HG03097 (cell line): ENCODE measurements around the gene ZSWIM1.
A peak's percentile ranks its signal among the peaks of the same experiment; 100 is the strongest.

Experiments used
- ATAC-seq: cut with Tn5 transposase; IDR thresholded peaks from one replicate; pipeline ENCODE4 v1.9.1; 2021; ENCODE audit not compliant: unreplicated experiment, low FRiP score

ZSWIM1 gene

DNA sequence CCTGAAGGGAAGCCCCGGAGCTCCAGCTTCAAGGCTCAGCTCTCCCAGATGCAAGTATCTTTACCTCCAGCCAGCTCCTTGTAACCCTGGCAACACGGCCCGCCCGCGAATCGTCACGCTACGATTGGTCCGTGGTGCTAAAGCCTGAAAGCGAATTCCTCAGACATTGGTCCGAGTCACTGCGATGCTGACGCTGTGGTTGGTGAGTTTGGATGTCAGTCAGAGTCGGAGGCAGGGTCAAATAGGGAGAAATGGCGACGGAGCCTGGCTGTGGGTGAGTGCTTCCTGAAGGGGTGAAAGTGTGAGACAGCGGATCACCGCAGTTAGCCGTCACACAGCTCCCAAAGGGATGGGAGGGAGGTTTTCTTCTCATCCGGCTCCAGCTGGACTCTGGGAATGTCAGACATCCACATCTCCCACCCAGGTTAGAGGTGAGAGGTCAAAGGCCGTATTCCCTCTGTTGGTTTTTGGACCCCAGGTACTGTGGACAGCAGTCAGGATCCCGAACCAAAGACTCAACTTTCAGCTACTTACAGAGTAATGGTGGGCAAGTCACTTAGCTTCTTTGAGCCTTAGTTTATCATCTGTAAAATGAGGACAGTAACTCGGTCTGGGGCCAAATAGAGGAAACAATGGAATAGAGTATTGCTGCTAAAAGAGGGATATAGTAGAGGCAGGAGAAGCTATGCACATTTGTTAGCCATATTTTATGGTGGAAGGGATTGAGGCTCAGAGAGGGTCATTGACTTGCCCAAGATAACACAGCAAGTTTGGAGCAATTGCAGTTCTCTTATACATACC lies at the start of gene ZSWIM1:
ZSWIM1 (plus strand) TSS at position 240 of the 801 bp plus-strand sequence. CDS start 1,366 bp downstream, outside the sequence.
- ATAC-seq: peak; percentile 93

GRCh38 chr20:45832619-45833018 lies 48.4 kb upstream of the ZSWIM1 start:
- no peak for ATAC-seq

GRCh38 chr20:45833030-45833882 lies 47.8 kb upstream of the ZSWIM1 start, which contains the start of gene SNX21:
TSS of gene SNX21 (plus strand) at chr20:45833799. CDS start at chr20:45833920, 121 bp downstream.
- ATAC-seq: no peak

GRCh38 chr20:45833883-45834796 lies 46.9 kb upstream of the ZSWIM1 start:
- ATAC-seq: no peak

DNA sequence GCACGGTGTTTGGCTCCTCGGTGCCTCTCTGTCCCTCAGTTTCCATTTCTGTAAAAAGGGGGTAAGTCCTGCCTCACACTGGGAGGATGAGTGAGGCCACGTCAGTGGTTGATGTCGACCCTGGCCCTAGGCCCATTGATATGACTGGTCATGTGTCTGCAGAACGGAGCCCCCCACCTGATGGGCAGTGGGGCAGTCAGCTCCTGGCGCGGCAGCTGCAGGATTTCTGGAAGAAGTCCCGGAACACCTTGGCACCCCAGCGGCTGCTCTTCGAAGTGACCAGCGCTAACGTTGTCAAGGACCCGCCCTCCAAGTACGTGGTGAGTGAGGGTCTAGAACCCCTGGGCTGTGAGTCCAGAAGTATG lies 46.2 kb upstream of the ZSWIM1 start:
- ATAC-seq: no peak

DNA sequence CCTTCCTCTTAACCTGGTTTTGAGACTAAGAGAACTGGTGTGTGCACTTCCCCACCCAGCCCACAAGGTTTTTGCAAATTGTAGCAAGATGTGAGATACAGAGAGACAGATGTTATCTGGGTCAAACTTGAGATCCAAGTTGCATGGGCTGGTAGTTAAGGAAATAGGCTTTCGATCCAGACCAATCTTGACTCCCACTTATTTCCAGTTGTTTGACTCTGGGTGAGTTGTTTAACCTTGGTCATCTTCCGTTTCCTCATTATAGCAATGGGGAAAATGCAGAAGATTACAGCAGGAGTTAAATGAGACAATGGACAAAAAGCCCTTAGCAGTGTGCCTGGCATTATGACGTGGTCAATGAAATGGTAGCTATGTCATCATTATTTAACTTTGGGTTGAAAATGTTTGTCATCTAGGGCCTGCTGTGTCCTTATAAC lies 45.7 kb upstream of the ZSWIM1 start:
- ATAC-seq: no peak

- ATAC-seq: no peak
These were observed 45.2 kb upstream of the ZSWIM1 start for GRCh38 chr20:45835825-45836224.

- no peak for ATAC-seq
These were observed 44.2 kb upstream of the ZSWIM1 start for GRCh38 chr20:45836841-45837240.

DNA sequence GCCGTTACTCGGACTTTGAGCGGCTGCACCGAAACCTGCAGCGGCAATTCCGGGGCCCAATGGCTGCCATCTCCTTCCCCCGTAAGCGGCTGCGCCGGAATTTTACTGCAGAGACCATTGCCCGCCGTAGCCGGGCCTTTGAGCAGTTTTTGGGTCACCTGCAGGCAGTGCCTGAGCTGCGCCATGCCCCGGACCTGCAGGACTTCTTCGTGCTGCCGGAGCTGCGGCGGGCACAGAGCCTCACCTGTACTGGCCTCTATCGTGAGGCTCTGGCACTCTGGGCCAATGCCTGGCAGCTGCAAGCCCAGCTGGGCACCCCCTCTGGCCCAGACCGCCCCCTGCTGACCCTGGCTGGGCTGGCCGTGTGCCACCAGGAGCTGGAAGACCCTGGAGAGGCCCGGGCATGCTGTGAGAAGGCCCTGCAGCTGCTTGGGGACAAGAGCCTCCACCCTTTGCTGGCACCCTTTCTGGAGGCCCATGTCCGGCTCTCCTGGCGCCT lies 40.3 kb upstream of the ZSWIM1 start:
- no peak for ATAC-seq

DNA sequence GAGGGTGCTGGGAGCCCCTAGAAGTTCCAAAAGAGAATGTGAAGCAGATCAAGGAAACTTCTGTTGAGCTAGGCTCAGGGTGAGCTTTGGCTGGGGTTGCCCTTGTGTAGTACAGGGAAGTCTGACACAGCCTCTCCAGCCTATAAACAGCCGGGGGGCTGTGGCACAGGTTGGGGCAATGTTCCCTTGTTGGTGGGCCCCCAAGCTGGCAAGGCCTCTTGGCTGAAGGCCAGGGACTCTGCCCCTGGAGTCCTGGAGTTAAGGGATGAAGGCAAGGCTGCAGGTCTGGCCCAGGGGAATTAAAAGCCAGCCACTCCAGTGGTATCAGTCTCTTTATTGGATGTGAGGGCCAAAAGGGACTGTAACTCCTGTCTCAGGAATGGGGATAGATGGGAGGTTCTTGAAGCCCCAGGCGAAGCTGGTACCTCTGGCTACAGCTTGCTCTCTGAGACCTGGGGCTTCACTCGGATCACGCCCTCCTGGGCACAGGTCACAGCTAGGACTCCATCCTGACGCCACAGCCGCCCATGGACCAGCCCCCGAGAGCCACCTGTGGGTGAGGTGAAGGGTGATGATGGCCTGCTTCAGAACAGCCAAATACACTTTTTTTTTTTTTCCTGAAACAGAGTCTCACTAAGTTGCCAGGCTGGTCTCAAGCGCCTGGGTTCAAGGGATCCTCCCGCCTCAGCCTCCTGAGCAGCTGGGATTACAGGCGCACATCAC lies 39.5 kb upstream of the ZSWIM1 start:
- no peak for ATAC-seq

GRCh38 chr20:45842169-45842812 lies 38.7 kb upstream of the ZSWIM1 start:
- ATAC-seq: no peak

DNA sequence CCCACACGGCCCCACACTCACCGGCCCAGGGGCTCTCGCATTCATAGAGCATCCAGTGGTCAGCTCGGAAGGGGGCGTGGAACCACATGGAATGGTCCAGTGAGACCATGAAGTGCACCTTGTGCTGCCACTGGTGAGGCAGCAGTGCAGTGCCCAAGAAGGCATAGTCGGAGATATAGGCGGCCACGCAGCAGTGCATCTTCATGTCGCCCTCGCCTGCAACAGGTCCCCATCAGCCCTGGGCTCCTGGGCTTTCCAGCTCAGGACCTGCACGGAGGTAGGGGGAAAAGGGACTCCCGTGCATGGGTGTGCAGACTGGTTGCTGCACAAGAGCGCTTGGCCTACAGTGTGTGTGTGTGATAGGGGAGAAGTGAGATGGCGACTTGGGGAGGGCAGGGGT lies 37.5 kb upstream of the ZSWIM1 start:
- ATAC-seq: no peak

GRCh38 chr20:45845452-45845851 lies 35.6 kb upstream of the ZSWIM1 start:
- ATAC-seq: no peak

DNA sequence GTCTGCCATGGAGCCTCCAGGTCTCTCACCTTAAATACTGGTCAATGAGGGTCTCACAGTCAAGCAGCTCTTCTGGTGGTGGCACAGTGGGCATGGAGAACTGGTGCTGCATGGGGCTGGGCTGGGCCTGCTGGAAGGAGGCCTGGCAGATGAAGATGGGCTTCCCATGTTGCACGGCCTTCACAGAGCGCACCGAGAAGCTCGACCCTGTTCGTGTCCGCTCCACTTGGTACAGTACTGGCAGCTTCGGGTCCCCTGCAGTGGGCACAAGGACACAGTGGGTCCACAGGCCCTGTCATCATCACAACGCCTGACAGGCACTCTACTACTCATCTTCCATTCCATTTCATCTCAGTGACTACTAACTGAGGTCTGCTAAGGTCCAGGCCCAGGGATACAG lies 32.6 kb upstream of the ZSWIM1 start:
- no peak for ATAC-seq

DNA sequence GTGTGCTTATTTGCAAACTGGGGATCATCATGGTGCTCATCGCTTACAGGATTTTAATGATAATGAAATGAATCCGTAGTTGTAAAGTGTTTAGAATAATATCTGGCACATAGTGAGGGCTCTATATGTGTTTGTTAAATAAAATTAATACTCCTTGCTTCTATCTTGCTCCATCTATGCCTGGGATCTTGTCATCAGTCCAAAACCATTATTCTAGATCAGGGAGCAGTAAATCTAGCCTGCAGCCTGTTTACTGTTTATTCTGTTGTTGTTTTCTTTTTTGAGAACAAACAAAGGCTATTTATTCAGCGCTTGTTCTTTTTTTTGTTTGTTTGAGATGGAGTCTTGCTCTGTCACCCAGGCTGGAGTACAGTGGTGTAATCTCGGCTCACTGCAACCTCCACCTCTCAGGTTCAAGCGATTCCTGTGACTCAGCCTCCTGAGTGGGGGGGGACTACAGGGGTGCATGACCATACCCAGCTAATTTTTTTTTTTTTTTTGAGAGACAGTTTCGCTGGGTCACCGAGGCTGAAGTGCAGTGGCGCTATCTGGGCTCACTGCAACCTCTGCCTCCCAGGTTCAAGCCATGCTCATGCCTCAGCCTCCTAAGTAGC lies 32.0 kb upstream of the ZSWIM1 start:
- no peak for ATAC-seq

GRCh38 chr20:45850238-45850637 lies 30.8 kb upstream of the ZSWIM1 start:
- ATAC-seq: no peak

DNA sequence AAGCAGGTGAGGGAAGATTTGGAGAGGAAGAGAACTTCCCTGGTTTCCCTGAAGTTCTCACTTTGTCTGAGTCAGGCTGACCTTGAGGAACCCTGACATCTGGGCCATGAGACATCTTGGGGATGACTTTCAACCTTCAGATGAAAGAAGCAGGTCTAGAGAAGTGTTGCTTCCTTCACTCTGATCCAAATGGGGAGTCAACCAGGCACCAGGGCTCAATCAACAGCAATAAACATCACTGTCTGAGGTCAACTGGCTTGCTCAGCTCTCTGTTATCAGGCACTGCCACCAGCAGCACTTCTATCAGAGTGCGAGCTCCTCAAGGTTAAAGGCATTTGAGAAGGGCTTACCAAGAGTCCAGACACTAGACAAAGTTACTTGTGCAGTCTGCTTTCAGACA lies 30.1 kb upstream of the ZSWIM1 start:
- ATAC-seq: no peak

DNA sequence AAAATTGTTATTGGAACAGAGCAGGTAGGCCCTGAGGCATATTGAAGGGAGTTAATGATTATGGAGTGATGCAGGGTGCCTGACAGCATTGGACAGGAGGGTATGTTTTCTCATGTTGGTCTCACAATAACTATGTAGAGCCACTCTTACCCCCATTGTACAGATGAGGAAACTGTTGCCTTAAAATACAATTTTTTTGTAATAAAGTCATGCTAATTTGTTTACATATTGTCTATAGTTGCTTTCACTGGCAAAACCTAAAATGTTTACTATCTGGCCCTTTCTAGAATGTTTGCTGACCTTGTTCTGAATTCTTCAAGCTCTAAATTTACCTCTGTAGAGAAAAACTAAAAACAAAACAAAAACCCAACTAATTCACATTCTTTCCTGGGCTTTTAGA lies 29.5 kb upstream of the ZSWIM1 start:
- no peak for ATAC-seq

DNA sequence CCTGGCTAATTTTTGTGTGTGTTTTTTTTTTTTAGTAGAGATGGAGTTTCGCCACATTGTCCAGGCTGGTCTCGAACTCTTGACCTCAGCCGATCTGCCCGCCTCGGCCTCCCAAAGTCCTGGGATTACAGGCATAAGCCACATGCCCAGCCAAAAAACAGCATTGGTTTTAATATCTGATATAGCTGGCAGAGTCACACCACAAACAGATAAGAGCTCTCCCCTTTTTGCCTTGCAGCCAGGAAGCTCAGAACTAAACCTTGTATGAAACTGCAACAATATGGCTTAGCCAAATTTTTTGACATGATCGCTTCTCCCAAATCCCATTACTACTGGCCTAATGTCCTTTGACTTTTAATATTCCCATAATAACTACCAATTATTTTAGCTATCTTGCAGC lies 28.7 kb upstream of the ZSWIM1 start:
- no peak for ATAC-seq
